Mesenchymal stem cell (in vitro differentiated cells and primary cell): ENCODE results near the gene NTSR1.

Experiments used
- DNase-seq: peaks from one replicate; pipeline ENCODE4 v3.0.0-alpha.2; 2013
- H2AFZ ChIP-seq: one replicate; pipeline ENCODE4 v1.6.1; 2013; ENCODE audit warnings: low read depth, mild to moderate bottlenecking, control low read depth, inconsistent platforms, low read length, moderate library complexity
- H2AK5ac ChIP-seq: 2 replicates; pipeline ENCODE4 v1.6.1; 2013; ENCODE audit warnings: low read length, moderate library complexity, mild to moderate bottlenecking, inconsistent platforms; ENCODE audit not compliant: severe bottlenecking
- H2BK120ac ChIP-seq: one replicate; pipeline ENCODE4 v1.6.1; 2013; ENCODE audit warnings: low read depth, mild to moderate bottlenecking, inconsistent platforms, low read length, moderate library complexity
- H2BK12ac ChIP-seq, 2 experiments: one replicate each; pipeline ENCODE4 v1.6.1; 2013; ENCODE audit warnings: inconsistent platforms in 2 of 2, low read length in 2 of 2, mild to moderate bottlenecking in 2 of 2, moderate library complexity in 2 of 2, control low read depth in 1 of 2
- H2BK15ac ChIP-seq: one replicate; pipeline ENCODE4 v1.6.1; 2013; ENCODE audit warnings: mild to moderate bottlenecking, low read depth, inconsistent platforms; ENCODE audit not compliant: poor library complexity, severe bottlenecking
- H2BK5ac ChIP-seq: 2 replicates; pipeline ENCODE4 v1.6.1; 2013; ENCODE audit warnings: low read depth, mild to moderate bottlenecking, low read length, control low read depth, inconsistent platforms; ENCODE audit not compliant: poor library complexity, severe bottlenecking
- H3K14ac ChIP-seq, 2 experiments: one replicate each; pipeline ENCODE4 v1.6.1; 2013; ENCODE audit warnings: inconsistent platforms in 2 of 2, low read length in 2 of 2, control low read depth in 1 of 2, mild to moderate bottlenecking in 1 of 2, moderate library complexity in 1 of 2
- H3K18ac ChIP-seq, 2 experiments: one replicate each; pipeline ENCODE4 v1.6.1; 2013; ENCODE audit warnings: inconsistent platforms in 2 of 2, low read length in 2 of 2, control low read depth in 1 of 2, low read depth in 1 of 2, mild to moderate bottlenecking in 1 of 2
- H3K23ac ChIP-seq, 2 experiments: one replicate each; pipeline ENCODE4 v1.6.1; 2013; ENCODE audit warnings: inconsistent platforms in 2 of 2, low read length in 2 of 2, mild to moderate bottlenecking in 2 of 2, moderate library complexity in 2 of 2, control low read depth in 1 of 2
- H3K27ac ChIP-seq: 2 replicates; pipeline ENCODE4 v1.5.1; 2013; ENCODE audit warnings: mild to moderate bottlenecking, moderate library complexity, low read length, control low read depth, inconsistent platforms; ENCODE audit not compliant: poor library complexity, severe bottlenecking
- H3K27me3 ChIP-seq, 2 experiments: 2 replicates each; pipeline versions ENCODE4 v1.6.1 to v1.7.0; 2013; ENCODE audit warnings: low read length in 2 of 2, mild to moderate bottlenecking in 2 of 2, moderate library complexity in 2 of 2, control low read depth in 1 of 2, inconsistent platforms in 1 of 2; ENCODE audit not compliant: control insufficient read depth in 1 of 2, insufficient read depth in 1 of 2
- H3K36me3 ChIP-seq, 2 experiments: 2 replicates each; pipeline versions ENCODE4 v1.6.1 to v1.7.0; 2013; ENCODE audit warnings: low read length in 2 of 2, control low read depth in 1 of 2, inconsistent platforms in 1 of 2, low read depth in 1 of 2, mild to moderate bottlenecking in 1 of 2; ENCODE audit not compliant: insufficient read depth in 2 of 2, control insufficient read depth in 1 of 2
- H3K4ac ChIP-seq, 2 experiments: one replicate each; pipeline ENCODE4 v1.6.1; 2013; ENCODE audit warnings: inconsistent platforms in 2 of 2, low read length in 2 of 2, mild to moderate bottlenecking in 2 of 2, moderate library complexity in 2 of 2, control low read depth in 1 of 2, low read depth in 1 of 2
- H3K4me1 ChIP-seq: 2 replicates; pipeline ENCODE4 v1.6.1; 2013; ENCODE audit warnings: low read depth, low read length, control low read depth; ENCODE audit not compliant: control insufficient read depth, insufficient read depth
- H3K4me2 ChIP-seq: 2 replicates; pipeline ENCODE4 v1.6.1; 2013; ENCODE audit warnings: low read length, mild to moderate bottlenecking, inconsistent platforms; ENCODE audit not compliant: poor library complexity, severe bottlenecking
- H3K4me3 ChIP-seq, 2 experiments: 2 replicates each; pipeline versions ENCODE4 v1.5.1 to v1.7.0; 2013; ENCODE audit warnings: low read length in 2 of 2, mild to moderate bottlenecking in 2 of 2, control low read depth in 1 of 2, low read depth in 1 of 2; ENCODE audit not compliant: insufficient read depth in 1 of 2
- H3K79me1 ChIP-seq: replicated peaks from 2 replicates; pipeline ENCODE4 v1.6.1; 2013; ENCODE audit warnings: mild to moderate bottlenecking, control low read depth, low read length, inconsistent platforms; ENCODE audit not compliant: poor library complexity, severe bottlenecking
- H3K9ac ChIP-seq: 2 replicates; pipeline ENCODE4 v1.7.0; 2013; ENCODE audit warnings: mild to moderate bottlenecking, low read length, moderate library complexity
- H3K9me3 ChIP-seq: 2 replicates; pipeline ENCODE4 v1.7.0; 2013; ENCODE audit warnings: mild to moderate bottlenecking, low read length; ENCODE audit not compliant: control insufficient read depth
- H4K8ac ChIP-seq: one replicate; pipeline ENCODE4 v1.6.1; 2013; ENCODE audit warnings: inconsistent platforms, mild to moderate bottlenecking, low read length, moderate library complexity
- H4K91ac ChIP-seq: one replicate; pipeline ENCODE4 v1.6.1; 2013; ENCODE audit warnings: mild to moderate bottlenecking, low read length, inconsistent platforms
- WGBS: methylation state at CpG from one replicate; pipeline ENCODE4 v1.1.7; 2013; ENCODE audit warnings: mixed read lengths; 5-methylcytosine and 5-hydroxymethylcytosine counted together

Gene NTSR1

GRCh38 chr20:62732842-62733525 lies 24.3 kb downstream of the NTSR1 start:
- H3K36me3 ChIP-seq: no peaks in the 10 kb centered on the region
- no peak overlapping the region for H2AK5ac ChIP-seq
- no peak overlapping the region for H3K23ac ChIP-seq
- WGBS: 88% methylated on average over 27 of the region's 27 CpGs
- no peak overlapping the region for H3K18ac ChIP-seq
- no peak for DNase-seq
- H2BK15ac ChIP-seq: no peak overlapping the region
- H3K4ac ChIP-seq: no peak overlapping the region
- H3K27me3 ChIP-seq: peaks cover 11 to 41% of the 10 kb centered on the region in 2 experiments
- peaks cover 6% of the 10 kb centered on the region for H3K4me1 ChIP-seq
- no peaks in the 10 kb centered on the region for H3K9me3 ChIP-seq
- no peak overlapping the region for H3K27ac ChIP-seq
- no peaks in the 10 kb centered on the region for H3K79me1 ChIP-seq
- H3K4me3 ChIP-seq: no peak overlapping the region
- H4K91ac ChIP-seq: no peak overlapping the region
- no peak overlapping the region for H4K8ac ChIP-seq
- no peak overlapping the region for H3K4me2 ChIP-seq
- no peak overlapping the region for H3K14ac ChIP-seq
- no peak overlapping the region for H2BK5ac ChIP-seq
- H2BK120ac ChIP-seq: no peak overlapping the region
- no peak overlapping the region for H2BK12ac ChIP-seq
- H3K9ac ChIP-seq: no peak overlapping the region
- no peak overlapping the region for H2AFZ ChIP-seq

- Histone ChIP-seq H3K9ac (no peak overlapping the region), H2BK120ac (no peak overlapping the region)
These were observed 24.8 kb downstream of the NTSR1 start for GRCh38 chr20:62733526-62733842.

GRCh38 chr20:62733891-62734290 lies 25.3 kb downstream of the NTSR1 start:
- Histone ChIP-seq H2BK5ac (no peak overlapping the region), H3K4me1 (peaks cover 8% of the 10 kb centered on the region), H3K27ac (no peak overlapping the region), H2AFZ (no peak overlapping the region), H3K23ac (no peak overlapping the region), H3K79me1 (no peaks in the 10 kb centered on the region), H3K14ac (no peak overlapping the region), H3K27me3 (peaks cover 4 to 33% of the 10 kb centered on the region in 2 experiments), H3K4me2 (no peak overlapping the region), H4K91ac (no peak overlapping the region), H3K36me3 (no peaks in the 10 kb centered on the region), H2BK15ac (no peak overlapping the region), H3K4me3 (no peak overlapping the region), H4K8ac (no peak overlapping the region), H3K4ac (no peak overlapping the region), H2BK120ac (no peak overlapping the region), H3K9me3 (no peaks in the 10 kb centered on the region), H2AK5ac (no peak overlapping the region), H3K18ac (no peak overlapping the region), H2BK12ac (no peak overlapping the region), H3K9ac (no peak overlapping the region)
- DNase-seq: no peak
- 87% methylated on average over 18 of the region's 18 CpGs for WGBS

More at GRCh38 chr20:62733526-62733842, 24.8 kb downstream of the NTSR1 start:
- no peak overlapping the region for H3K4me3 ChIP-seq
- no peak overlapping the region for H3K23ac ChIP-seq
- no peak overlapping the region for H2BK12ac ChIP-seq
- H3K14ac ChIP-seq: no peak overlapping the region
- H3K4ac ChIP-seq: no peak overlapping the region
- H3K9me3 ChIP-seq: no peaks in the 10 kb centered on the region
- H2BK15ac ChIP-seq: no peak overlapping the region
- H3K4me2 ChIP-seq: no peak overlapping the region
- no peak overlapping the region for H2AK5ac ChIP-seq
- no peak overlapping the region for H3K18ac ChIP-seq
- peaks cover 6% of the 10 kb centered on the region for H3K4me1 ChIP-seq
- H2AFZ ChIP-seq: no peak overlapping the region
- no peak overlapping the region for H4K8ac ChIP-seq
- no peak overlapping the region for H3K27ac ChIP-seq
- H4K91ac ChIP-seq: no peak overlapping the region
- peaks cover 8 to 37% of the 10 kb centered on the region in 2 experiments for H3K27me3 ChIP-seq
- H3K79me1 ChIP-seq: no peaks in the 10 kb centered on the region
- H3K36me3 ChIP-seq: no peaks in the 10 kb centered on the region
- no peak overlapping the region for H2BK5ac ChIP-seq
- no peak for DNase-seq

GRCh38 chr20:62734326-62734725 lies 25.7 kb downstream of the NTSR1 start:
- no peak overlapping the region for H4K8ac ChIP-seq
- H2BK120ac ChIP-seq: no peak overlapping the region
- no peaks in the 10 kb centered on the region for H3K36me3 ChIP-seq
- 85% methylated on average over 9 of the region's 11 CpGs for WGBS
- H3K4me3 ChIP-seq: no peak overlapping the region
- H2AK5ac ChIP-seq: no peak overlapping the region
- H3K4me2 ChIP-seq: no peak overlapping the region
- no peak overlapping the region for H3K14ac ChIP-seq
- no peak overlapping the region for H3K9ac ChIP-seq
- no peaks in the 10 kb centered on the region for H3K9me3 ChIP-seq
- no peak overlapping the region for H3K18ac ChIP-seq
- no peaks in the 10 kb centered on the region for H3K79me1 ChIP-seq
- peaks cover 12% of the 10 kb centered on the region for H3K4me1 ChIP-seq
- H3K4ac ChIP-seq: no peak overlapping the region
- H2BK5ac ChIP-seq: no peak overlapping the region
- no peak overlapping the region for H2BK15ac ChIP-seq
- DNase-seq: no peak
- H2AFZ ChIP-seq: no peak overlapping the region
- no peak overlapping the region for H4K91ac ChIP-seq
- no peak overlapping the region for H2BK12ac ChIP-seq
- no peak overlapping the region for H3K23ac ChIP-seq
- no peak overlapping the region for H3K27ac ChIP-seq
- peaks cover under 1 to 28% of the 10 kb centered on the region in 2 experiments for H3K27me3 ChIP-seq
